Measurements from ENCODE around the gene TRAPPC2B. TPM values are rescaled to one million over a fixed set of nuclear protein-coding genes. Genes with fewer than 3 reads are reported as not detected.

Gene TRAPPC2B
- total and polyA plus RNA-seq, 4 donors: 2.8 to 6.1 (median 3.6) TPM

DNA sequence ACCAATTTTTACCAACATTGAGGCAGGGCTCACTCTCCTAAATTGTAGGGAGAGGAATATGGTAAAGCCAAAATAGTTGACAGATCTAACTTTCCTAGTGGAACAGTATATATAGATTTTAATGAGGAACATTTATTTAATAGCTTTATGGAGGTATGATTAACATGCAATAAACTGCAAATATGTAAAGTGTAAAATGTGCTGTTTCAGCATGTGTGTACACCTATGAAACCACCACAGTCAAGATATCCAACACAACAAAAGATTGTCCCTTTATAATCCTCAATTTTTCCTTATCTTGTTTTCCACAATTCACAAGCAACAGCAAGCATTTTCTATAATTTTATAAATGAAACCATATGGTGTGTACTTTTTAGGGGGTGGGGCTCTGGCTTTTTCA, 4.1 kb upstream of the TRAPPC2B start:
- Histone ChIP-seq H3K9me3 (ENCODE audit: control insufficient read depth in 4 of 4, low read length in 3 of 4) (peaks cover 34 to 55% (median 49%) of the 10 kb centered on the region in 4 donors), H3K4me3 (ENCODE audit: low read depth in 1 of 3, low read length in 3 of 3) (no peak overlapping the region), H3K9ac (ENCODE audit: low read depth in 1 of 2, low read length in 2 of 2) (no peak overlapping the region), H3K27ac (ENCODE audit: low read depth in 1 of 2, low read length in 2 of 2) (no peak overlapping the region), H3K36me3 (ENCODE audit: control insufficient read depth in 4 of 4, insufficient read depth in 3 of 4, low read depth in 1 of 4, low read length in 3 of 4) (peaks cover 7 to 43% (median 40%) of the 10 kb centered on the region in 4 donors), H3K4me1 (ENCODE audit: control insufficient read depth in 4 of 4, insufficient read depth in 4 of 4, low read length in 3 of 4) (peaks cover 0 to 10% (median 8%) of the 10 kb centered on the region in 4 donors), H3K27me3 (ENCODE audit: control insufficient read depth in 4 of 4, insufficient read depth in 4 of 4, low read length in 3 of 4) (no peaks in the 10 kb centered on the region)
- DNase-seq (ENCODE audit: low spot score): no peak
- no peak for TF ChIP-seq FOXA2 (IDR thresholded peaks at IDR 0.05)
- no peak for TF ChIP-seq JUND (IDR thresholded peaks at IDR 0.05)
- no peak for TF ChIP-seq NR2F2 (IDR thresholded peaks at IDR 0.05)
- TF ChIP-seq TAF1 (conservative IDR thresholded peaks at IDR 0.05): no peak
- TF ChIP-seq, protein P1, sequence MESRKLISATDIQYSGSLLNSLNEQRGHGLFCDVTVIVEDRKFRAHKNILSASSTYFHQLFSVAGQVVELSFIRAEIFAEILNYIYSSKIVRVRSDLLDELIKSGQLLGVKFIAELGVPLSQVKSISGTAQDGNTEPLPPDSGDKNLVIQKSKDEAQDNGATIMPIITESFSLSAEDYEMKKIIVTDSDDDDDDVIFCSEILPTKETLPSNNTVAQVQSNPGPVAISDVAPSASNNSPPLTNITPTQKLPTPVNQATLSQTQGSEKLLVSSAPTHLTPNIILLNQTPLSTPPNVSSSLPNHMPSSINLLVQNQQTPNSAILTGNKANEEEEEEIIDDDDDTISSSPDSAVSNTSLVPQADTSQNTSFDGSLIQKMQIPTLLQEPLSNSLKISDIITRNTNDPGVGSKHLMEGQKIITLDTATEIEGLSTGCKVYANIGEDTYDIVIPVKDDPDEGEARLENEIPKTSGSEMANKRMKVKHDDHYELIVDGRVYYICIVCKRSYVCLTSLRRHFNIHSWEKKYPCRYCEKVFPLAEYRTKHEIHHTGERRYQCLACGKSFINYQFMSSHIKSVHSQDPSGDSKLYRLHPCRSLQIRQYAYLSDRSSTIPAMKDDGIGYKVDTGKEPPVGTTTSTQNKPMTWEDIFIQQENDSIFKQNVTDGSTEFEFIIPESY (IDR thresholded peaks at IDR 0.05): no peak
- no peak for TF ChIP-seq EGR1 (IDR thresholded peaks at IDR 0.05; ENCODE audit: low read depth in 2 of 2)
- TF ChIP-seq GABPA (IDR thresholded peaks at IDR 0.05 in 1 of 2, conservative IDR thresholded peaks at IDR 0.05 in 1 of 2): no peak
- TF ChIP-seq, protein P2, sequence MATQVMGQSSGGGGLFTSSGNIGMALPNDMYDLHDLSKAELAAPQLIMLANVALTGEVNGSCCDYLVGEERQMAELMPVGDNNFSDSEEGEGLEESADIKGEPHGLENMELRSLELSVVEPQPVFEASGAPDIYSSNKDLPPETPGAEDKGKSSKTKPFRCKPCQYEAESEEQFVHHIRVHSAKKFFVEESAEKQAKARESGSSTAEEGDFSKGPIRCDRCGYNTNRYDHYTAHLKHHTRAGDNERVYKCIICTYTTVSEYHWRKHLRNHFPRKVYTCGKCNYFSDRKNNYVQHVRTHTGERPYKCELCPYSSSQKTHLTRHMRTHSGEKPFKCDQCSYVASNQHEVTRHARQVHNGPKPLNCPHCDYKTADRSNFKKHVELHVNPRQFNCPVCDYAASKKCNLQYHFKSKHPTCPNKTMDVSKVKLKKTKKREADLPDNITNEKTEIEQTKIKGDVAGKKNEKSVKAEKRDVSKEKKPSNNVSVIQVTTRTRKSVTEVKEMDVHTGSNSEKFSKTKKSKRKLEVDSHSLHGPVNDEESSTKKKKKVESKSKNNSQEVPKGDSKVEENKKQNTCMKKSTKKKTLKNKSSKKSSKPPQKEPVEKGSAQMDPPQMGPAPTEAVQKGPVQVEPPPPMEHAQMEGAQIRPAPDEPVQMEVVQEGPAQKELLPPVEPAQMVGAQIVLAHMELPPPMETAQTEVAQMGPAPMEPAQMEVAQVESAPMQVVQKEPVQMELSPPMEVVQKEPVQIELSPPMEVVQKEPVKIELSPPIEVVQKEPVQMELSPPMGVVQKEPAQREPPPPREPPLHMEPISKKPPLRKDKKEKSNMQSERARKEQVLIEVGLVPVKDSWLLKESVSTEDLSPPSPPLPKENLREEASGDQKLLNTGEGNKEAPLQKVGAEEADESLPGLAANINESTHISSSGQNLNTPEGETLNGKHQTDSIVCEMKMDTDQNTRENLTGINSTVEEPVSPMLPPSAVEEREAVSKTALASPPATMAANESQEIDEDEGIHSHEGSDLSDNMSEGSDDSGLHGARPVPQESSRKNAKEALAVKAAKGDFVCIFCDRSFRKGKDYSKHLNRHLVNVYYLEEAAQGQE (IDR thresholded peaks at IDR 0.05): no peak

DNA sequence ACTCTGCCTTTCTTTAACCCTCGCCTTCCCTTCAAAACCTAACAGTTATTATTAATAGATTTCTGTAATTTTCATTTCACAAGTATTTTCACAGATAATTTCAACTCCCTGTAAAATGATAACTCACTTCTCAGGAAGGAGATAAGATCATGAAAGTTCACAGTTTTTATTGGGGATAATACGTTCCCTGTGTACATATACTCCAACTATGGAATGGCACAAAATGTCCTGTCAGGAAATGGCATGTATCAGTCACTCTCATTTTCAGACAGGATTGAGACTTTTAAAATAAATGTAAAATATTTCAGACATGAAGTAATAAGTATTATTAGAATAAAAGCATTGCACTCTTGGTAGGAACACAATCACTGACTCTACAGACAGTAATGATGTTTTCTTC, 932 bp upstream of the TRAPPC2B start:
- H3K27me3 ChIP-seq (ENCODE audit: control insufficient read depth in 4 of 4, insufficient read depth in 4 of 4, low read length in 3 of 4): no peaks in the 10 kb centered on the region
- H3K27ac ChIP-seq (ENCODE audit: low read depth in 1 of 2, low read length in 2 of 2): peak overlapping the region; percentile 86 to 93
- H3K9me3 ChIP-seq (ENCODE audit: control insufficient read depth in 4 of 4, low read length in 3 of 4): peaks cover 18 to 26% (median 23%) of the 10 kb centered on the region in 4 donors
- no peak for DNase-seq (ENCODE audit: low spot score)
- 71% methylated on average over 2 of the region's 2 CpGs for WGBS
- H3K4me3 ChIP-seq (ENCODE audit: low read depth in 1 of 3, low read length in 3 of 3): peak overlapping the region in 2 of 3 donors; percentile 88 to 93
- no peak overlapping the region for H3K9ac ChIP-seq (ENCODE audit: low read depth in 1 of 2, low read length in 2 of 2)
- H3K36me3 ChIP-seq (ENCODE audit: control insufficient read depth in 4 of 4, insufficient read depth in 3 of 4, low read depth in 1 of 4, low read length in 3 of 4): peaks cover 2 to 12% (median 9%) of the 10 kb centered on the region in 4 donors
- peaks cover 0 to 11% (median 8%) of the 10 kb centered on the region in 4 donors for H3K4me1 ChIP-seq (ENCODE audit: control insufficient read depth in 4 of 4, insufficient read depth in 4 of 4, low read length in 3 of 4)
- TF ChIP-seq, protein P1 (IDR thresholded peaks at IDR 0.05): no peak
- TF ChIP-seq FOXA2 (IDR thresholded peaks at IDR 0.05): no peak
- TF ChIP-seq SP1 (IDR thresholded peaks at IDR 0.05): no peak
- no peak for TF ChIP-seq FOXA1 (IDR thresholded peaks at IDR 0.05)
- TF ChIP-seq HNF4G (IDR thresholded peaks at IDR 0.05): no peak
- no peak for TF ChIP-seq EGR1 (IDR thresholded peaks at IDR 0.05; ENCODE audit: low read depth in 2 of 2)
- TF ChIP-seq, protein P2 (IDR thresholded peaks at IDR 0.05): no peak
- TF ChIP-seq, protein P3, sequence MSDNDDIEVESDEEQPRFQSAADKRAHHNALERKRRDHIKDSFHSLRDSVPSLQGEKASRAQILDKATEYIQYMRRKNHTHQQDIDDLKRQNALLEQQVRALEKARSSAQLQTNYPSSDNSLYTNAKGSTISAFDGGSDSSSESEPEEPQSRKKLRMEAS (IDR thresholded peaks at IDR 0.05): no peak
- TF ChIP-seq, protein P4, sequence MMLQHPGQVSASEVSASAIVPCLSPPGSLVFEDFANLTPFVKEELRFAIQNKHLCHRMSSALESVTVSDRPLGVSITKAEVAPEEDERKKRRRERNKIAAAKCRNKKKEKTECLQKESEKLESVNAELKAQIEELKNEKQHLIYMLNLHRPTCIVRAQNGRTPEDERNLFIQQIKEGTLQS (IDR thresholded peaks at IDR 0.05): no peak
- TF ChIP-seq, protein P5, sequence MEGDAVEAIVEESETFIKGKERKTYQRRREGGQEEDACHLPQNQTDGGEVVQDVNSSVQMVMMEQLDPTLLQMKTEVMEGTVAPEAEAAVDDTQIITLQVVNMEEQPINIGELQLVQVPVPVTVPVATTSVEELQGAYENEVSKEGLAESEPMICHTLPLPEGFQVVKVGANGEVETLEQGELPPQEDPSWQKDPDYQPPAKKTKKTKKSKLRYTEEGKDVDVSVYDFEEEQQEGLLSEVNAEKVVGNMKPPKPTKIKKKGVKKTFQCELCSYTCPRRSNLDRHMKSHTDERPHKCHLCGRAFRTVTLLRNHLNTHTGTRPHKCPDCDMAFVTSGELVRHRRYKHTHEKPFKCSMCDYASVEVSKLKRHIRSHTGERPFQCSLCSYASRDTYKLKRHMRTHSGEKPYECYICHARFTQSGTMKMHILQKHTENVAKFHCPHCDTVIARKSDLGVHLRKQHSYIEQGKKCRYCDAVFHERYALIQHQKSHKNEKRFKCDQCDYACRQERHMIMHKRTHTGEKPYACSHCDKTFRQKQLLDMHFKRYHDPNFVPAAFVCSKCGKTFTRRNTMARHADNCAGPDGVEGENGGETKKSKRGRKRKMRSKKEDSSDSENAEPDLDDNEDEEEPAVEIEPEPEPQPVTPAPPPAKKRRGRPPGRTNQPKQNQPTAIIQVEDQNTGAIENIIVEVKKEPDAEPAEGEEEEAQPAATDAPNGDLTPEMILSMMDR (IDR thresholded peaks at IDR 0.05; ENCODE audit: low read depth, low read length, missing input control): no peak
- TF ChIP-seq GABPA (IDR thresholded peaks at IDR 0.05 in 1 of 2, conservative IDR thresholded peaks at IDR 0.05 in 1 of 2): no peak
- no peak for TF ChIP-seq YY1 (IDR thresholded peaks at IDR 0.05)
- no peak for TF ChIP-seq NR2F2 (IDR thresholded peaks at IDR 0.05)
- no peak for TF ChIP-seq JUND (IDR thresholded peaks at IDR 0.05)
- TF ChIP-seq TAF1 (conservative IDR thresholded peaks at IDR 0.05): no peak
- no peak for TF ChIP-seq RAD21 (IDR thresholded peaks at IDR 0.05)
- no peak for TF ChIP-seq HNF4A (conservative IDR thresholded peaks at IDR 0.05)

All from liver (tissue), 9 donors.